ENCODE data around the gene ST7. TPM values are rescaled to one million over a fixed set of nuclear protein-coding genes. Genes with fewer than 3 reads are reported as not detected.
A peak's percentile ranks its signal among the peaks of the same experiment; 100 is the strongest.
"Not testable (repeated sequence)": the region's sequence is repeated elsewhere in the genome, so short reads cannot be mapped to it uniquely, and the experiment has no call there.

ST7 gene
- total and polyA plus RNA-seq, 5 donors from 2014 or later, result 7.3 to 15.5 (median 9.9) TPM

DNA sequence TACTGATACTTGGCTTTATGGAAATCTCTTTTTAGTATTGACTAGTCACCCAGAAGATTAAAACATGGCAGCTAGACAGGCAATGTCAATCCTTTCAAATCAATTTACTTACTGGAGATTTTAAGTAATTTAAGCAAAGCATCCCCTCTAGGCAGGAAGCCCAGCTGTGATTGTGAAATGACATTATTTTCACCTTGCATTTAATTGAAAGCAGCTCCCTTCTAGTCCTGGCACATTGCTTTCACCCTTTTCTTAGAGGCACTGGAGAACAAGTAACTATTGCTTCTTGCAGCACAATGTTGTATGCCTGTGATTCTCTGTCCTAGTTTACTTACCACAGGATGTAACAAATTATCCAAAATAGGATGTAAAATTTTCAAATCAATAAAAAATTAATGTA, 13.3 kb downstream of the ST7 start:
- Mint-ChIP-seq H3K36me3 (peaks cover 4% of the 10 kb centered on the region), H3K9me3 (peaks cover 0 to 3% (median 0%) of the 10 kb centered on the region in 7 donors), H3K4me1 (peaks cover 13 to 29% (median 19%) of the 10 kb centered on the region in 4 donors), H3K27me3 (no peaks in the 10 kb centered on the region), H3K27ac (no peak overlapping the region), H3K4me3 (no peak overlapping the region)
- H3K4me1 ChIP-seq (ENCODE audit: control insufficient read depth, insufficient read depth, low read length, poor library complexity, severe bottlenecking), result peaks cover 8% of the 10 kb centered on the region
- no peak overlapping the region for H3K4me3 ChIP-seq (ENCODE audit: low read depth, low read length)
- no peak overlapping the region for H3K27ac ChIP-seq (ENCODE audit: insufficient read depth, low read length, poor library complexity, severe bottlenecking)
- H3K27me3 ChIP-seq (ENCODE audit: control insufficient read depth, insufficient read depth, low read length), result no peaks in the 10 kb centered on the region
- DNase-seq (no peak), ATAC-seq (ENCODE audit: low read depth in 2 of 2) (no peak)
- no peaks in the 10 kb centered on the region for H3K36me3 ChIP-seq (ENCODE audit: control insufficient read depth, insufficient read depth, low read length)
- no peaks in the 10 kb centered on the region for H3K9me3 ChIP-seq (ENCODE audit: control insufficient read depth in 2 of 2, low read length in 2 of 2)

DNA sequence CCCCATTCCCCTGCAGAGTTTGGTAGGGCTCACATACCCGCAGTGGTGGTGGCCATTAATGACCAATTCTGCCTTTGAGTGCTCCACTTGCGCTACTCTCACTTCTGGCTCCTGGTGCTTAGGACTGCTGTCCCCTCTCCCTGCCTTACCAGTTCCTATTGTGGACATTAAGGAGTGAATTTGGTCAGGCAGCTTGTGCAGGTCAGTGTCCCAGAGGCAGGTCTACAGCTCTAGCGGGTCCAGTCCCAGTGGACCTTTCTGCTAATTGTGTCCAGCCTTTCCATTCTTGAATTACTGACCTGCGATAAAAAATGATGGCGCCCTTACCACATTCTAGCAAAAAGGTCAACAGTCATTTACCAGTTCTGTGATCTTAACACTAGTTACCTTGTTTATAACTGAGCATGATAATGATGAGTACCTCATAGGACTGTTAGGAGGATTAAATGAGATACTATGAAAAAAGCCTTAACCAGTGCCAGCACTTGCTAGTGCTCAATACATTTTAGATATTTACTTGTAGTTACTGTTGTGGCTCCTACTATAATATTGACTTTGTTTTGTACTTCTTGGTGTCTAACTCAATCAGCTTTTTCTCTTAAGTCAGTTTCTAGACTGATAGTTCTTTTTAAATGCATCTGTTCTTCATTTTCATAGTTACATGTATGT, 14.1 kb downstream of the ST7 start:
- Histone ChIP-seq H3K27ac (ENCODE audit: insufficient read depth, low read length, poor library complexity, severe bottlenecking) (no peak overlapping the region), H3K36me3 (ENCODE audit: control insufficient read depth, insufficient read depth, low read length) (no peaks in the 10 kb centered on the region), H3K4me3 (ENCODE audit: low read depth, low read length) (no peak overlapping the region), H3K27me3 (ENCODE audit: control insufficient read depth, insufficient read depth, low read length) (no peaks in the 10 kb centered on the region), H3K4me1 (ENCODE audit: control insufficient read depth, insufficient read depth, low read length, poor library complexity, severe bottlenecking) (peaks cover 8% of the 10 kb centered on the region), H3K9me3 (ENCODE audit: control insufficient read depth in 2 of 2, low read length in 2 of 2) (no peaks in the 10 kb centered on the region)
- Mint-ChIP-seq H3K4me1 (peaks cover 12 to 30% (median 15%) of the 10 kb centered on the region in 4 donors), H3K27me3 (no peaks in the 10 kb centered on the region), H3K36me3 (peaks cover 4% of the 10 kb centered on the region), H3K4me3 (no peak overlapping the region), H3K27ac (no peak overlapping the region), H3K9me3 (peaks cover 0 to 2% (median 0%) of the 10 kb centered on the region in 7 donors)
- ATAC-seq (ENCODE audit: low read depth in 2 of 2), result no peak
- no peak for DNase-seq

DNA sequence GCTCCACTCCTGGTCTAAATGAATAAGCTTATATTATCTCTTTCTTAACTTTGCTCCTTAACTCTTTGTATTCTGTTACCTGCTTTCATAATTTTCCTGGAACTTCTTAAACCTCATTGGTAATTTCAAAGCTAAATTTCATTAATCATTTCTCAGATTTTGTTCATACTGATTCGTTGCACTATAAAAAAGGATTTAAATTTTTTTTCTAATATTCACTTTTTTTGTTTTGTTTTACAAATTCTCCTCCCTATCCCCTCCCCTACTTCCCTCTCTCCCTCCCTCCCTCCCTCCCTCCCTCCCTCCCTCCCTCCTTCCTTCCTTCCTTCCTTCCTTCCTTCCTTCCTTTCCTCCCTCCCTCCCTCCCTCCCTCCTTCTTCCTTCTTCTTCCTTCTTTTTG, 14.7 kb downstream of the ST7 start:
- H3K27ac ChIP-seq (ENCODE audit: insufficient read depth, low read length, poor library complexity, severe bottlenecking), result no peak overlapping the region
- no peaks in the 10 kb centered on the region for H3K27me3 ChIP-seq (ENCODE audit: control insufficient read depth, insufficient read depth, low read length)
- H3K4me3 ChIP-seq (ENCODE audit: low read depth, low read length), result no peak overlapping the region
- H3K9me3 ChIP-seq (ENCODE audit: control insufficient read depth in 2 of 2, low read length in 2 of 2), result no peaks in the 10 kb centered on the region
- ATAC-seq (ENCODE audit: low read depth in 2 of 2) (no peak), DNase-seq (no peak)
- Mint-ChIP-seq H3K4me3 (no peak overlapping the region), H3K9me3 (peaks cover 0 to 2% (median 0%) of the 10 kb centered on the region in 7 donors), H3K4me1 (peaks cover 6 to 25% (median 11%) of the 10 kb centered on the region in 4 donors), H3K36me3 (peaks cover 4% of the 10 kb centered on the region), H3K27me3 (no peaks in the 10 kb centered on the region), H3K27ac (no peak overlapping the region)
- no peaks in the 10 kb centered on the region for H3K36me3 ChIP-seq (ENCODE audit: control insufficient read depth, insufficient read depth, low read length)
- H3K4me1 ChIP-seq (ENCODE audit: control insufficient read depth, insufficient read depth, low read length, poor library complexity, severe bottlenecking), result peaks cover 3% of the 10 kb centered on the region

DNA sequence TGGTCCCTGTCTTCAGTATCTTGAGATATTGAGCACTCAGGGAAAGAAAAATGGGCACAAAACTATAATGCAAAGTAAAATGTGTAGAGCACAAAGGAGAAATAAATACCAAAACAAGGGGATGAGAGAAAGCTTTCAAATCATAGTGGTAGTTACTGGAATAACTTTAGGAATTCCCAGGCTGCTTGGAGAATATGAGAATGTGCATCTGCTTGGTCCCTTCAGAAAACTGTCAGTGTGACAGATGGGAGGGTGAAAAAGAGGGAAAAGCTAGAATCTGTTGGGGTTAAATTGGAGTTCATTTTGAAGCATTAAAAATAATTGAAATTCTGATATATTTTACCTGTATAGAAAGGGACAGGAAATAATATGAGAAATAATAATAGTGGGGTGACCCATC, 15.3 kb downstream of the ST7 start:
- no peaks in the 10 kb centered on the region for H3K4me1 ChIP-seq (ENCODE audit: control insufficient read depth, insufficient read depth, low read length, poor library complexity, severe bottlenecking)
- H3K27ac ChIP-seq (ENCODE audit: insufficient read depth, low read length, poor library complexity, severe bottlenecking), result no peak overlapping the region
- Mint-ChIP-seq H3K27ac (no peak overlapping the region), H3K9me3 (peaks cover 0 to 2% (median 0%) of the 10 kb centered on the region in 7 donors), H3K4me1 (peaks cover 6 to 22% (median 9%) of the 10 kb centered on the region in 4 donors), H3K27me3 (no peaks in the 10 kb centered on the region), H3K4me3 (no peak overlapping the region), H3K36me3 (peaks cover 4% of the 10 kb centered on the region)
- H3K9me3 ChIP-seq (ENCODE audit: control insufficient read depth in 2 of 2, low read length in 2 of 2), result no peaks in the 10 kb centered on the region
- H3K4me3 ChIP-seq (ENCODE audit: low read depth, low read length), result no peak overlapping the region
- DNase-seq (no peak), ATAC-seq (ENCODE audit: low read depth in 2 of 2) (no peak)
- H3K27me3 ChIP-seq (ENCODE audit: control insufficient read depth, insufficient read depth, low read length), result no peaks in the 10 kb centered on the region
- no peaks in the 10 kb centered on the region for H3K36me3 ChIP-seq (ENCODE audit: control insufficient read depth, insufficient read depth, low read length)

DNA sequence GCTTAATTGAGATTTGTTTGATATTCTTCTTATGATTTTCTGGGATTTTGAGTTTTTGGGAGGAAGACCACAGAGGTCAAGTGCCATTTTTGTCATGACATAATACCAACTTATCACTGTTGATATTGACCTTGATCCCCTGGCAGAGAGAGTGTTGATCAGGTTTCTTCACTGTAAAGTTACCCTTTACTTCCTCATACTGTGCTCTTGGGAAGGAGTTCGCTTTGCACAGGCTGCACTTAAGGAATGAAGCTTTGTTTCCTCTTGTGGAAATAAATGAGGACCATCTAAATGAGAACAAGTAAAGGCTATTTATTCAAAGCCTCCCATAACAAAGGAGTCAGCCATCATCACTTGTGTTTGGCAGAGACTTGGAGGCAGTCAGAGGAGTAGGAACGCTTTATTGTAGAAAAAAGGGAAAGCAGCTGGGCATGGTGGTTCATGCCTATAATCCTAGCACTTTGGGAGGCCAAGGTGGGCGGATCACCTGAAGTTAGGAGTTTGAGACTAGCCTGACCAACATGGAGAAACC, 16.1 kb downstream of the ST7 start:
- H3K36me3 ChIP-seq (ENCODE audit: control insufficient read depth, insufficient read depth, low read length), result no peaks in the 10 kb centered on the region
- H3K4me3 Mint-ChIP-seq, result no peak overlapping the region
- DNase-seq, result no peak
- H3K27me3 ChIP-seq (ENCODE audit: control insufficient read depth, insufficient read depth, low read length), result no peaks in the 10 kb centered on the region
- H3K27me3 Mint-ChIP-seq, result no peaks in the 10 kb centered on the region
- H3K36me3 Mint-ChIP-seq, result peaks cover 4% of the 10 kb centered on the region
- H3K4me3 ChIP-seq (ENCODE audit: low read depth, low read length), result no peak overlapping the region
- peaks cover 0 to 2% (median 0%) of the 10 kb centered on the region in 7 donors for H3K9me3 Mint-ChIP-seq
- H3K4me1 ChIP-seq (ENCODE audit: control insufficient read depth, insufficient read depth, low read length, poor library complexity, severe bottlenecking), result no peaks in the 10 kb centered on the region
- H3K4me1 Mint-ChIP-seq, result peaks cover 1 to 22% (median 9%) of the 10 kb centered on the region in 4 donors
- no peak overlapping the region for H3K27ac Mint-ChIP-seq
- no peak for ATAC-seq (ENCODE audit: low read depth in 2 of 2)
- no peak overlapping the region for H3K27ac ChIP-seq (ENCODE audit: insufficient read depth, low read length, poor library complexity, severe bottlenecking)
- H3K9me3 ChIP-seq (ENCODE audit: control insufficient read depth in 2 of 2, low read length in 2 of 2), result no peaks in the 10 kb centered on the region

DNA sequence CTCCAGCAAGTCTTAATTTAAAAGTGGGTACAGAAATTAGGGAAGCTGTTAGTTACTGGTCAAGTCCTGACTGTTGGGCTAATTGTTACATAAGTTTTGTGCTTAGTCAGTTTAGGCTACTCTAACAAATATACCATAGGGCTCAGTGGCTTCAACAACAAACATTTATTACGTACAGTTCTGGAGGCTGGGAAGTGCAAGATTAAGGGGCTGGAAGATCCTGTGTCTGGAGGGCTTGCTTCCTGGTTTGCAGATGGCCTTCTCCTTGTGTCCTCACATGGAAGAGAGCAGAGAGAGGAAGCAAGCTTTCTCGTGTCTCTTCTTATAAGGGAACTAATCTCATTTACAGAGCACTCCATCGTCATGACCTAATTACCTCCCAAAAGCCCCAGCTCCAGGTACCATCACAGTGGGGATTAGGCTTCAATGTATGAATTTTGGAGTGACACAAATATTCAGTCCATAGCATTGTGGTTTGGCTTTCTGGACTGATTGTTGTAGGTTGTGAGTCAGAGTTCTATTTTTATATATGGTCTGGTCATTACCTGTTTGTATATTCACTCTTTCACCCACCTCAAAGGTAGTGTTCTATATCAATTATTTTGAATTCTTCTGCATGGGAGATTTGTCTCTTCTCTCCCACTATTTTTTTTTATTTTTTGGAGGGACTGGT, 17.1 kb downstream of the ST7 start:
- ATAC-seq (ENCODE audit: low read depth in 2 of 2), result no peak
- no peak overlapping the region for H3K27ac ChIP-seq (ENCODE audit: insufficient read depth, low read length, poor library complexity, severe bottlenecking)
- peaks cover 0 to 22% (median 9%) of the 10 kb centered on the region in 4 donors for H3K4me1 Mint-ChIP-seq
- H3K27me3 Mint-ChIP-seq, result no peaks in the 10 kb centered on the region
- H3K4me1 ChIP-seq (ENCODE audit: control insufficient read depth, insufficient read depth, low read length, poor library complexity, severe bottlenecking), result no peaks in the 10 kb centered on the region
- DNase-seq, result no peak
- H3K4me3 ChIP-seq (ENCODE audit: low read depth, low read length), result no peak overlapping the region
- H3K36me3 Mint-ChIP-seq, result peaks cover 4% of the 10 kb centered on the region
- peaks cover 0 to 2% (median 0%) of the 10 kb centered on the region in 7 donors for H3K9me3 Mint-ChIP-seq
- no peaks in the 10 kb centered on the region for H3K27me3 ChIP-seq (ENCODE audit: control insufficient read depth, insufficient read depth, low read length)
- H3K36me3 ChIP-seq (ENCODE audit: control insufficient read depth, insufficient read depth, low read length), result no peaks in the 10 kb centered on the region
- H3K27ac Mint-ChIP-seq, result peak overlapping the region in 1 of 3 donors; percentile 56
- H3K9me3 ChIP-seq (ENCODE audit: control insufficient read depth in 2 of 2, low read length in 2 of 2), result no peaks in the 10 kb centered on the region
- H3K4me3 Mint-ChIP-seq, result no peak overlapping the region

DNA sequence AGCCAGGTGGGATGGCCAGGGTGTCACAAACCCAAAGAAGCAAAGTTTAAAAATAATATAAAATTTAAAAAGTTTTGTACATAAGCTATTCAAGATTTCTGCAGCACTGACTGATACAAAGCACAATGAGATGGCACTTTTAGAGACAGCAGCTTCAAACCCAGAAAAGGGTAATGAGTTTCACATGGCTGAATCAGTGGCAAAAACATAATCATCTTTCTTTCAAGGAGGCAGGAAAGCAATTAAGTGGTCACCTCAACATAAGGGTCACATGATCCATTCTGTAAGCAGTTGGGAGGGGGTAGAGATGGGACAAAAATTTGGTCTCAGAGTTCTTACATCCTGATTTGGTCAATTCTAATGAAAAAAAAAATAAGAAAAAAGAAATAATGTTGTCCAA, 17.9 kb downstream of the ST7 start:
- H3K4me1 Mint-ChIP-seq, result peaks cover 0 to 22% (median 7%) of the 10 kb centered on the region in 4 donors
- not testable (repeated sequence) for H3K27ac Mint-ChIP-seq; H3K9me3 Mint-ChIP-seq; H3K9me3 ChIP-seq (ENCODE audit: control insufficient read depth in 2 of 2, low read length in 2 of 2); DNase-seq; H3K27me3 Mint-ChIP-seq; H3K36me3 Mint-ChIP-seq; H3K4me3 ChIP-seq (ENCODE audit: low read depth, low read length); H3K27me3 ChIP-seq (ENCODE audit: control insufficient read depth, insufficient read depth, low read length); H3K36me3 ChIP-seq (ENCODE audit: control insufficient read depth, insufficient read depth, low read length); ATAC-seq (ENCODE audit: low read depth in 2 of 2); H3K4me3 Mint-ChIP-seq; H3K4me1 ChIP-seq (ENCODE audit: control insufficient read depth, insufficient read depth, low read length, poor library complexity, severe bottlenecking); H3K27ac ChIP-seq (ENCODE audit: insufficient read depth, low read length, poor library complexity, severe bottlenecking)

Measured in CD4-positive, CD25-positive, alpha-beta regulatory T cell (primary cell).